ENCODE data around the gene SSTR5.
"Not testable (repeated sequence)": the region's sequence is repeated elsewhere in the genome, so short reads cannot be mapped to it uniquely, and the experiment has no call there.

DNA sequence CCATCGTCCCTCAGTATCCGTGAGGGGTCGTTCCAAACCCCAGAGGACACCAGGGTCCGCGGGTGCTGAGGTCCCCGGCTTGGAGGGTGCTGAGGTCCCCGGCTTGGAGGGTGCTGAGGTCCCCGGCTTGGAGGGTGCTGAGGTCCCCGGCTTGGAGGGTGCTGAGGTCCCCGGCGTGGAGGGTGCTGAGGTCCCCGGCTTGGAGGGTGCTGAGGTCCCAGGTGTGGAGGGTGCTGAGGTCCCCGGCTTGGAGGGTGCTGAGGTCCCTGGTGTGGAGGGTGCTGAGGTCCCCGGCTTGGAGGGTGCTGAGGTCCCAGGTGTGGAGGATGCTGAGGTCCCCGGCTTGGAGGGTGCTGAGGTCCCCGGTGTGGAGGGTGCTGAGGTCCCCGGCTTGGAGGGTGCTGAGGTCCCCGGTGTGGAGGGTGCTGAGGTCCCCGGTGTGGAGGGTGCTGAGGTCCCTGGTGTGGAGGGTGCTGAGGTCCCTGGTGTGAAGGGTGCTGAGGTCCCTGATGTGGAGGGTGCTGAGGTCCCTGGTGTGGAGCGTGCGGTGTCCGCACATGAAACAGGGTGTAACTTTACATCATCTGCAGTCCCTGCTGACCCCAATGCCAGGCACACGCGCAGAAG, 47.3 kb upstream of the SSTR5 start:
- not testable (repeated sequence) for TF ChIP-seq POLR2A, CTCF (IDR thresholded peaks at IDR 0.05)
